Erythroblast (primary cell): ENCODE results near the gene ZBTB20.
"Not testable (repeated sequence)": the region's sequence is repeated elsewhere in the genome, so short reads cannot be mapped to it uniquely, and the experiment has no call there.

Experiments
- DNase-seq, 2 experiments: peaks; one replicate each; lab custom pipeline; 2025; lab: John Stamatoyannopoulos, UW
- GATA1 ChIP-seq: IDR thresholded peaks from 2 replicates; pipeline ENCODE4 v1.6.1; 2011; ENCODE audit warnings: low read depth, mild to moderate bottlenecking, control low read depth, low read length, moderate library complexity
- POLR2A ChIP-seq: IDR thresholded peaks from 2 replicates; pipeline ENCODE4 v1.6.1; 2011; ENCODE audit warnings: mild to moderate bottlenecking, low read length

The ZBTB20 gene

GRCh38 chr3:114839476-114839875 lies 307.6 kb downstream of the ZBTB20 start:
- no peak for DNase-seq
- no peak for TF ChIP-seq POLR2A
- TF ChIP-seq GATA1: no peak

GRCh38 chr3:114838025-114838424 lies 309.1 kb downstream of the ZBTB20 start:
- TF ChIP-seq GATA1: no peak
- TF ChIP-seq POLR2A: no peak
- DNase-seq: no peak

- TF ChIP-seq GATA1: no peak
- no peak for TF ChIP-seq POLR2A
- no peak for DNase-seq
These were observed 312.7 kb downstream of the ZBTB20 start for GRCh38 chr3:114834175-114834940.

GRCh38 chr3:114831861-114832260 lies 315.2 kb downstream of the ZBTB20 start:
- TF ChIP-seq GATA1 (no peak), POLR2A (no peak)
- DNase-seq: no peak

- no peak for DNase-seq
- TF ChIP-seq POLR2A: no peak
- TF ChIP-seq GATA1: no peak
These were observed 316.4 kb downstream of the ZBTB20 start for GRCh38 chr3:114830652-114831051.

GRCh38 chr3:114829783-114830182 lies 317.3 kb downstream of the ZBTB20 start:
- DNase-seq: no peak
- TF ChIP-seq POLR2A (no peak), GATA1 (no peak)

- TF ChIP-seq GATA1 (no peak), POLR2A (no peak)
- DNase-seq: peak; percentile 72 to 75
These were observed 319.6 kb downstream of the ZBTB20 start for GRCh38 chr3:114827495-114827894.

GRCh38 chr3:114824014-114824413 lies 323.1 kb downstream of the ZBTB20 start:
- no peak for TF ChIP-seq GATA1
- TF ChIP-seq POLR2A: no peak
- DNase-seq: no peak

- TF ChIP-seq GATA1 (no peak), POLR2A (no peak)
- no peak for DNase-seq
These were observed 324.0 kb downstream of the ZBTB20 start for GRCh38 chr3:114823061-114823460.

- DNase-seq: no peak
- no peak for TF ChIP-seq POLR2A
- no peak for TF ChIP-seq GATA1
These were observed 331.0 kb downstream of the ZBTB20 start for GRCh38 chr3:114816052-114816451.

GRCh38 chr3:114812541-114813238 lies 334.4 kb downstream of the ZBTB20 start:
- DNase-seq: not testable (repeated sequence)

GRCh38 chr3:114809668-114810413 lies 337.2 kb downstream of the ZBTB20 start:
- DNase-seq: no peak
- no peak for TF ChIP-seq GATA1
- TF ChIP-seq POLR2A: no peak

- DNase-seq: no peak
- TF ChIP-seq POLR2A (no peak), GATA1 (no peak)
These were observed 343.0 kb downstream of the ZBTB20 start for GRCh38 chr3:114804099-114804498.

- no peak for TF ChIP-seq POLR2A
- no peak for TF ChIP-seq GATA1
- DNase-seq: no peak
These were observed 343.9 kb downstream of the ZBTB20 start for GRCh38 chr3:114803042-114803695.
